GM18517 (cell line): ENCODE data around the gene PIK3CD.

Source experiments
- ATAC-seq: cut with Tn5 transposase; IDR thresholded peaks from one replicate; pipeline ENCODE4 v1.9.1; 2021; ENCODE audit warnings: mild to moderate bottlenecking, moderate library complexity; ENCODE audit not compliant: unreplicated experiment

The PIK3CD gene

GRCh38 chr1:9651565-9652378 lies at the start of gene PIK3CD:
Gene PIK3CD, plus strand, starts transcription at chr1:9651731. Its CDS starts 58,725 bp downstream, at chr1:9710456.
- no peak for ATAC-seq

GRCh38 chr1:9601942-9602793 lies 49.4 kb upstream of the PIK3CD start:
- ATAC-seq, result no peak

- no peak for ATAC-seq
Observed at GRCh38 chr1:9602794-9603167, 48.8 kb upstream of the PIK3CD start.

GRCh38 chr1:9603307-9603706 lies 48.2 kb upstream of the PIK3CD start:
- ATAC-seq, result no peak

- no peak for ATAC-seq
Observed at GRCh38 chr1:9603766-9604753, 47.5 kb upstream of the PIK3CD start.

GRCh38 chr1:9604836-9605235 lies 46.7 kb upstream of the PIK3CD start:
- no peak for ATAC-seq

GRCh38 chr1:9605946-9606455 lies 45.5 kb upstream of the PIK3CD start:
- no peak for ATAC-seq

- ATAC-seq, result no peak
Observed at GRCh38 chr1:9606458-9606857, 45.1 kb upstream of the PIK3CD start.

GRCh38 chr1:9606948-9607347 lies 44.6 kb upstream of the PIK3CD start:
- ATAC-seq, result no peak

- no peak for ATAC-seq
Observed at GRCh38 chr1:9607352-9607751, 44.2 kb upstream of the PIK3CD start.

- ATAC-seq, result no peak
Observed at GRCh38 chr1:9609998-9610397, 41.5 kb upstream of the PIK3CD start.

GRCh38 chr1:9610548-9610947 lies 41.0 kb upstream of the PIK3CD start:
- no peak for ATAC-seq

GRCh38 chr1:9611716-9612115 lies 39.8 kb upstream of the PIK3CD start:
- ATAC-seq, result no peak

GRCh38 chr1:9612162-9612845 lies 39.2 kb upstream of the PIK3CD start:
- no peak for ATAC-seq

GRCh38 chr1:9612871-9613624 lies 38.5 kb upstream of the PIK3CD start:
- ATAC-seq, result no peak

GRCh38 chr1:9613625-9614299 lies 37.8 kb upstream of the PIK3CD start:
- ATAC-seq, result no peak

GRCh38 chr1:9615316-9616063 lies 36.0 kb upstream of the PIK3CD start:
- no peak for ATAC-seq
